SK-N-MC (cell line): ENCODE results near the gene HMGXB3.

Experiments
- EZH2 ChIP-seq: fragments of 200-600 bp; sonication (generic); IDR thresholded peaks from one replicate; pipeline ENCODE4 v1.6.1; 2017; ENCODE audit warnings: antibody characterized with exemption
- FOXP2 ChIP-seq: optimal IDR thresholded peaks from 2 replicates; pipeline ENCODE3; 2011; ENCODE audit warnings: mild to moderate bottlenecking, moderate library complexity; ENCODE audit not compliant: insufficient read depth; ENCODE audit errors: extremely low read length, control extremely low read depth
- POLR2AphosphoS5 ChIP-seq: IDR thresholded peaks from 2 replicates; pipeline ENCODE4 v1.6.1; 2012; ENCODE audit warnings: mild to moderate bottlenecking, low read depth, low read length, borderline replicate concordance

- no peak for TF ChIP-seq POLR2AphosphoS5
- TF ChIP-seq EZH2: no peak
- TF ChIP-seq FOXP2: no peak
Measured at GRCh38 chr5:150051657-150052195, 51.2 kb downstream of the HMGXB3 start.
